ENCODE data around the gene PARD6G.

- TF ChIP-seq CTCF (IDR thresholded peaks at IDR 0.05), result no peak
- no peak for TF ChIP-seq POLR2A (IDR thresholded peaks at IDR 0.05)
Measured at GRCh38 chr18:80213182-80213581, 34.1 kb downstream of the PARD6G start.

Data from sigmoid colon (tissue), 3 donors.